ENCODE measurements around the gene TOR4A. TPM values are rescaled to one million over a fixed set of nuclear protein-coding genes. Genes with fewer than 3 reads are reported as not detected.
"Not testable (repeated sequence)": the region's sequence is repeated elsewhere in the genome, so short reads cannot be mapped to it uniquely, and the experiment has no call there.

TOR4A gene
- total RNA-seq, 2 experiments from 2014 or later: 0.67 to 0.80 TPM

- H3K9me3 ChIP-seq (ENCODE audit: control insufficient read depth in 1 of 2, insufficient read depth in 1 of 2, low read length in 2 of 2); H3K4me1 Mint-ChIP-seq (ENCODE audit: low read depth); ATAC-seq (ENCODE audit: poor library complexity); H3K27ac Mint-ChIP-seq; DNase-seq; H3K27me3 Mint-ChIP-seq; H3K4me1 ChIP-seq (ENCODE audit: insufficient read depth, low read length); H3K4me3 ChIP-seq (ENCODE audit: low read length); H3K27me3 ChIP-seq (ENCODE audit: control insufficient read depth in 1 of 2, insufficient read depth in 2 of 2, low read length in 2 of 2); H3K9me3 Mint-ChIP-seq; H3K4me3 Mint-ChIP-seq; H3K27ac ChIP-seq (ENCODE audit: low read depth in 1 of 2, low read length in 2 of 2); POLR2A ChIA-PET: not testable (repeated sequence)
- peaks cover 45% of the 10 kb centered on the region for H3K36me3 ChIP-seq (ENCODE audit: insufficient read depth, low read length)
- peak; percentile 45 for TF ChIP-seq CTCF (IDR thresholded peaks at IDR 0.05)
- H3K36me3 Mint-ChIP-seq (ENCODE audit: low read depth): peaks cover 30% of the 10 kb centered on the region
- CTCF ChIA-PET: interaction anchor here (1.3 kb wide), 1 partner anchor 26 kb away, joined by 5 read pairs; no protein-coding TSS in a partner anchor
- intact Hi-C loops (cut with DNase I, micrococcal nuclease): loop anchor here in 1 of 2 experiments (2.0 kb wide), 1 partner anchor 26 kb away; no protein-coding TSS in a partner anchor
Observed at GRCh38 chr9:137262173-137262908, 15.2 kb upstream of the TOR4A start.

GRCh38 chr9:137262909-137263285 lies 14.6 kb upstream of the TOR4A start:
- no peak overlapping the region for H3K4me3 Mint-ChIP-seq
- DNase-seq: peak in 1 of 14 experiments; percentile 25

GRCh38 chr9:137263506-137263905 lies 14.0 kb upstream of the TOR4A start:
- DNase-seq (no peak), ATAC-seq (ENCODE audit: poor library complexity) (no peak)
- peaks cover 44% of the 10 kb centered on the region for H3K36me3 ChIP-seq (ENCODE audit: insufficient read depth, low read length)
- Mint-ChIP-seq H3K27me3 (no peaks in the 10 kb centered on the region), H3K36me3 (ENCODE audit: low read depth) (peaks cover 40% of the 10 kb centered on the region), H3K27ac (no peak overlapping the region), H3K4me3 (no peak overlapping the region), H3K4me1 (ENCODE audit: low read depth) (no peaks in the 10 kb centered on the region), H3K9me3 (no peaks in the 10 kb centered on the region)
- no peaks in the 10 kb centered on the region for H3K4me1 ChIP-seq (ENCODE audit: insufficient read depth, low read length)
- H3K27me3 ChIP-seq (ENCODE audit: control insufficient read depth in 1 of 2, insufficient read depth in 2 of 2, low read length in 2 of 2): no peaks in the 10 kb centered on the region
- intact Hi-C loops (cut with DNase I, micrococcal nuclease): loop anchor here in 1 of 2 experiments (2.0 kb wide), 1 partner anchor 27 kb away; no protein-coding TSS in a partner anchor
- ChIA-PET CTCF (no interaction called here), POLR2A (no interaction called here)
- no peak overlapping the region for H3K4me3 ChIP-seq (ENCODE audit: low read length)
- H3K9me3 ChIP-seq (ENCODE audit: control insufficient read depth in 1 of 2, insufficient read depth in 1 of 2, low read length in 2 of 2): no peaks in the 10 kb centered on the region
- TF ChIP-seq CTCF (IDR thresholded peaks at IDR 0.05): no peak
- no peak overlapping the region for H3K27ac ChIP-seq (ENCODE audit: low read depth in 1 of 2, low read length in 2 of 2)

More at GRCh38 chr9:137262909-137263285, 14.6 kb upstream of the TOR4A start:
- H3K4me1 Mint-ChIP-seq (ENCODE audit: low read depth): no peaks in the 10 kb centered on the region
- Histone ChIP-seq H3K4me1 (ENCODE audit: insufficient read depth, low read length) (no peaks in the 10 kb centered on the region), H3K9me3 (ENCODE audit: control insufficient read depth in 1 of 2, insufficient read depth in 1 of 2, low read length in 2 of 2) (no peaks in the 10 kb centered on the region), H3K36me3 (ENCODE audit: insufficient read depth, low read length) (peaks cover 45% of the 10 kb centered on the region), H3K27ac (ENCODE audit: low read depth in 1 of 2, low read length in 2 of 2) (no peak overlapping the region), H3K27me3 (ENCODE audit: control insufficient read depth in 1 of 2, insufficient read depth in 2 of 2, low read length in 2 of 2) (no peaks in the 10 kb centered on the region), H3K4me3 (ENCODE audit: low read length) (no peak overlapping the region)
- ChIA-PET CTCF (interaction anchor here (1.3 kb wide), 1 partner anchor 26 kb away, joined by 5 read pairs; no protein-coding TSS in a partner anchor), POLR2A (no interaction called here)
- H3K36me3 Mint-ChIP-seq (ENCODE audit: low read depth): peaks cover 35% of the 10 kb centered on the region
- no peak for TF ChIP-seq CTCF (IDR thresholded peaks at IDR 0.05)
- H3K27me3 Mint-ChIP-seq: no peaks in the 10 kb centered on the region
- intact Hi-C loops (cut with DNase I, micrococcal nuclease): loop anchor here in 1 of 2 experiments (2.0 kb wide), 1 partner anchor 26 kb away; no protein-coding TSS in a partner anchor
- no peak overlapping the region for H3K27ac Mint-ChIP-seq
- no peak for ATAC-seq (ENCODE audit: poor library complexity)
- H3K9me3 Mint-ChIP-seq: no peaks in the 10 kb centered on the region

All from CD4-positive, alpha-beta T cell (primary cell).